Hindlimb muscle (tissue), 1 donor: ENCODE results near the gene ADAM21. TPM values are rescaled to one million over a fixed set of nuclear protein-coding genes. Genes with fewer than 3 reads are reported as not detected.
"Not testable (repeated sequence)": the region's sequence is repeated elsewhere in the genome, so short reads cannot be mapped to it uniquely, and the experiment has no call there.

Source experiments
- DNase-seq: peaks from one replicate; pipeline ENCODE4 v3.0.0-alpha.2; 2013
- polyA plus RNA-seq: library from polyadenylated mRNA; unstranded; fragments of 120-200 nt; gene quantifications from one replicate; pipeline ENCODE4 v1.2.1, GENCODE V29; 2013; ENCODE audit not compliant: insufficient read length

Gene ADAM21
- polyA plus RNA-seq, 1 donor: 0.40 TPM

DNA sequence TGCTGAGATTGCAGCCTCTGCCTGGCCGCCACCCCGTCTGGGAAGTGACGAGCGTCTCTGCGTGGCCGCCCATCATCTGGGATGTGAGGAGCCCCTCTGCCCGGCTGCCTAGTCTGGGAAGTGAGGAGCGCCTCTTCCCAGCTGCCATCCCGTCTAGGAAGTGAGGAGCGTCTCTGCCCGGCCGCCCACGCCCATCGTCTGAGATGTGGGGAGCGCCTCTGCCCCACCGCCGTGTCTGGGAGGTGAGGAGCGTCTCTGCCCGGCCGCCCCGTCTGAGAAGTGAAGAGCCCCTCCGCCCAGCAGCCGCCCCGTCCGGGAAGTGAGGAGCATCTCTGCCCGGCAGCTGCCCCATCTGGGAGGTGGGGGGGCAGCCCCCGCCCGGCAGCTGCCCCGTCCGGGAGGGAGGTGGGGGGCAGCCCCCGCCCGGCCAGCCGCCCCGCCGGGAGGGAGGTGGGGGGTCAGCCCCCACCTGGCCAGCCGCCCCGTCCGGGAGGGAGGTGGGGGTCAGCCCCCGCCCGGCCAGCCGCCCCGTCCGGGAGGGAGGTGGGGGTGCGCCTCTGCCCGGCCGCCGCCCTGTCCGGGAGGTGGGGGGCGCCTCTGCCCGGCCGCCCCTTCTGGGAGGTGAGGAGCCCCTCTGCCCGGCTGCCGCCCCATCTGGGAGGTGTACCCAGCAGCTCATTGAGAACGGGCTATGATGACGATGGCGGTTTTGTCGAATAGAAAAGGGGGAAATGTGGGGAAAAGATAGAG is 25.6 kb downstream of the ADAM21 start:
- not testable (repeated sequence) for DNase-seq

DNA sequence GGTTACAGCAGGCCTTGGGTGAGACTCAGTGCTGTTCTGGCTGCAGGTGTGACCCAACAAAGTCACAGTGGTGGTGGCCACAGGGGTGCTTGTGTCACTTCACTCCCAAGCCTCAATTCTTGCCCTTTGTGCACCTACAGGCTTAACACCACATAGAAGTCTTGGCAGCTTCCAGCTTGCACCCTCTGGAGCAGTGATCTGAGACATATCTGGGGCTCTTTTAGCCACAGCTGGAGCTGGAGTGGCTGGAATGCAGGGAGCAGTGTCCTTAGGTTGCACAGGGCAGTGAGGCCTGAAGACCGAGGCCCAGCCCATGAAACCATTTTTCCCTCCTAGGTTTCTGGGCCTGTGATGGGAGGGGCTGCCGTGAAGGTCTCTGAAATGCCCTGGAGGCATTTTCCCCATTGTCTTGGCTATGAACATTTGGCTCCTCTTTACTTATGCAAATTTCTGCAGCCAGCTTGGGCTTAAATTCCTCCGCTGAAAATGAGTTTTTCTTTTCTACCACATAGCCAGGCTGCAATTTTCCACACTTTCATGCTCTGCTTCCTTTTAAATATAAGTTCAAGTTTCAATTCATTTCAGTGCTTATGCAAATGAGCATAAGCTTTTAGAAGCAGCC is 37.7 kb downstream of the ADAM21 start:
- no peak for DNase-seq

DNA sequence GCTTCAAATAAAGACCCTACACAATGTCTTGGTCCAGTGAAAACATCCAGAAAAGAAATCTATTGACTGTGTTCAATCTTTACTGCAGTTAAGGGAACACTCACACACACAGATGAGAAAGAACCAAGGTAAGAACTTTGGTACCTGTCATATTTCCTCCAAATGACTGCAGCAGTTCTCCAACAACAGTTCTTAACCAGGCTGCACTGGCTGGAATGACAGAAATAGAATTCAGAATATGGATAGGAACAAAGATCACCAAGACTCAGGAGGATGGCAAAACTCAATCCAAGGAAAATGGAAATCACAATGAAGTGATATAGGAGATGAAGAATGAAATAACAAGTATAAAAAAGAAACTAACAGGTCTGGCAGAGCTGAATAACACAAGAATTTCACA is 46.2 kb downstream of the ADAM21 start:
- no peak for DNase-seq

Other genes with a start within 250 kb of the ADAM21 start
- 38.5 TPM for gene COX16, start 92.5 kb upstream of the ADAM21 start, polyA plus RNA-seq
- 24.9 TPM for gene SYNJ2BP, start 35.1 kb upstream of the ADAM21 start, polyA plus RNA-seq
- 0.12 TPM for gene ADAM20, start 82.8 kb downstream of the ADAM21 start, polyA plus RNA-seq
- 27.5 TPM for gene MED6, start 148.5 kb downstream of the ADAM21 start, polyA plus RNA-seq
- 8.1 TPM for gene TTC9, start 189.7 kb downstream of the ADAM21 start, polyA plus RNA-seq